A549 (cell line): Measurements from ENCODE around the gene NRXN3. TPM values are rescaled to one million over a fixed set of nuclear protein-coding genes. Genes with fewer than 3 reads are reported as not detected.

Source experiments
- ATAC-seq, 2 experiments: fragments of 200-7000 bp in 1 of 2; fragments of >200 bp in 1 of 2; cut with Nextera tagmentation in 1 of 2; cut with Tn5 transposase in 1 of 2; 3 replicates each; pipeline versions ENCODE4 v1.8.0 to v1.9.1; 2018 to 2020; ENCODE audit warnings: mild to moderate bottlenecking in 1 of 2, moderate library complexity in 1 of 2
- CTCF ChIA-PET: fragments of 300-600 bp; sonication (Branson Sonifier 250); formaldehyde crosslinking; extraction: SDS; loops from one replicate; lab custom pipeline; 2021; ENCODE audit warnings: antibody characterized with exemption, inconsistent platforms; lab: Yijun Ruan, JAX
- POLR2A ChIA-PET: fragments of 350-600 bp; formaldehyde crosslinking; extraction: SDS; loops from one replicate; lab custom pipeline; 2021; ENCODE audit warnings: antibody characterized with exemption, inconsistent platforms; lab: Yijun Ruan, JAX
- DNase-seq, 2 experiments: peaks; one replicate each; pipeline versions ENCODE4 v3.0.0 to v3.0.0-alpha.2; 2011 to 2016; ENCODE audit warnings: low read depth in 1 of 2, low spot score in 1 of 2
- FAIRE-seq: peaks from 2 replicates; lab custom pipeline; 2011; peaks lifted over from hg19 to GRCh38; lab: Jason Lieb, UNC
- H3K27ac ChIP-seq, 2 experiments: fragments of >200 bp; sonication (Bioruptor Twin); formaldehyde crosslinking; 3 replicates each; pipeline ENCODE4 v1.5.1; 2016 to 2017
- H3K4me1 ChIP-seq: fragments of >200 bp; sonication (Bioruptor Twin); formaldehyde crosslinking; 3 replicates; pipeline ENCODE4 v1.6.1; 2016
- H3K4me2 ChIP-seq: fragments of >200 bp; sonication (Bioruptor Twin); formaldehyde crosslinking; 3 replicates; pipeline ENCODE4 v1.6.1; 2016
- H3K4me3 ChIP-seq: fragments of >200 bp; sonication (Bioruptor Twin); formaldehyde crosslinking; 3 replicates; pipeline ENCODE4 v1.5.1; 2016
- H3K9me3 ChIP-seq: fragments of >200 bp; sonication (Bioruptor Twin); formaldehyde crosslinking; 3 replicates; pipeline ENCODE4 v1.6.1; 2016
- BHLHE40 ChIP-seq: IDR thresholded peaks from 2 replicates; pipeline ENCODE4 v1.6.1; 2012; ENCODE audit warnings: low read depth, low read length, inconsistent platforms
- CHD4 ChIP-seq: fragments of 200-600 bp; sonication (generic); IDR thresholded peaks from 2 replicates; pipeline ENCODE4 v1.6.1; 2016; ENCODE audit warnings: antibody characterized with exemption, mild to moderate bottlenecking, borderline replicate concordance
- EHF ChIP-seq: fragments of 250-450 bp; sonication (Bioruptor Pico); IDR thresholded peaks from 2 replicates; pipeline ENCODE4 v1.5.0; 2020; ENCODE audit warnings: mild to moderate bottlenecking
- ESRRA ChIP-seq: fragments of 150-350 bp; IDR thresholded peaks from 2 replicates; pipeline ENCODE4 v1.6.1; 2014; ENCODE audit warnings: mild to moderate bottlenecking, low read length, borderline replicate concordance
- FOSB ChIP-seq: fragments of 250-450 bp; sonication (Bioruptor Pico); IDR thresholded peaks from 2 replicates; pipeline ENCODE4 v1.5.0; 2020; ENCODE audit warnings: mild to moderate bottlenecking, moderate library complexity
- FOSL2 ChIP-seq, 2 experiments: fragments of 450-650 bp in 1 of 2; fragments of >200 bp in 1 of 2; sonication (Bioruptor Twin) in 1 of 2; formaldehyde crosslinking; IDR thresholded peaks; 2 replicates each; pipeline versions ENCODE4 v1.5.0 to v1.6.1; 2016 to 2020; ENCODE audit warnings: mild to moderate bottlenecking in 1 of 2, moderate library complexity in 1 of 2
- GATA3 ChIP-seq: IDR thresholded peaks from 2 replicates; pipeline ENCODE4 v1.6.1; 2012; ENCODE audit warnings: borderline replicate concordance
- HDAC2 ChIP-seq: fragments of 200-600 bp; sonication (generic); IDR thresholded peaks from 2 replicates; pipeline ENCODE4 v1.6.1; 2016
- KDM5A ChIP-seq: fragments of 200-600 bp; sonication (generic); IDR thresholded peaks from 2 replicates; pipeline ENCODE4 v1.6.1; 2016; ENCODE audit warnings: antibody characterized with exemption, mild to moderate bottlenecking
- MAFK ChIP-seq: fragments of 450-650 bp; IDR thresholded peaks from 2 replicates; pipeline ENCODE4 v1.6.1; 2014; ENCODE audit not compliant: partially characterized antibody
- MAZ ChIP-seq: fragments of 150-350 bp; IDR thresholded peaks from 2 replicates; pipeline ENCODE4 v1.6.1; 2014; ENCODE audit warnings: antibody characterized with exemption, low read depth, low read length, borderline replicate concordance
- NPAS2 ChIP-seq: fragments of 250-450 bp; sonication (Bioruptor Pico); IDR thresholded peaks from 2 replicates; pipeline ENCODE4 v1.8.0; 2022; ENCODE audit warnings: mild to moderate bottlenecking, moderate library complexity, borderline replicate concordance
- NR3C1 ChIP-seq: fragments of >200 bp; sonication (Bioruptor Twin); formaldehyde crosslinking; IDR thresholded peaks from 3 replicates; pipeline ENCODE4 v1.6.1; 2017
- RNF2 ChIP-seq: fragments of 200-600 bp; sonication (generic); IDR thresholded peaks from 2 replicates; pipeline ENCODE4 v1.6.1; 2016; ENCODE audit warnings: low read depth, mild to moderate bottlenecking, antibody characterized with exemption, moderate library complexity, borderline replicate concordance
- SMC3 ChIP-seq: fragments of >200 bp; sonication (Bioruptor Twin); formaldehyde crosslinking; IDR thresholded peaks from 3 replicates; pipeline ENCODE4 v1.6.1; 2018; ENCODE audit warnings: inconsistent platforms
- ZC3H11A ChIP-seq: fragments of 450-650 bp; IDR thresholded peaks from 2 replicates; pipeline ENCODE4 v1.6.1; 2014; ENCODE audit warnings: antibody characterized with exemption, mild to moderate bottlenecking
- WGBS: methylation state at CpG from one replicate; pipeline ENCODE4 v1.1.6; 2017; ENCODE audit errors: missing lambda C conversion rate; 5-methylcytosine and 5-hydroxymethylcytosine counted together
- polyA plus RNA-seq, 4 experiments: library from polyadenylated mRNA; depleted of rRNA in 3 of 4; stranded (reverse); fragments of >200 nt; fragmentation: RNase III in 1 of 4; extraction: RNeasy Plus Mini Kit Qiagen cat#74134 plus additional on column Dnase treatment in 1 of 4; gene quantifications; 2 replicates in 3 of 4; 3 replicates in 1 of 4; pipeline ENCODE4 v1.2.3, GENCODE V29; 2011 to 2017
- TF ChIP-seq, protein P1 (sequence below): fragments of 250-450 bp; sonication (Bioruptor Pico); IDR thresholded peaks from 2 replicates; pipeline ENCODE4 v1.5.0; 2021; ENCODE audit warnings: mild to moderate bottlenecking, moderate library complexity, borderline replicate concordance
- TF ChIP-seq, protein P2 (sequence below): IDR thresholded peaks from 2 replicates; pipeline ENCODE4 v1.6.1; 2012
- TF ChIP-seq, protein P3 (sequence below): IDR thresholded peaks from 2 replicates; pipeline ENCODE4 v1.6.1; 2012

The NRXN3 gene
- polyA plus RNA-seq, 2 of the 4 experiments (the other 2 are of a cell fraction): 0.62 to 2.3 TPM

DNA sequence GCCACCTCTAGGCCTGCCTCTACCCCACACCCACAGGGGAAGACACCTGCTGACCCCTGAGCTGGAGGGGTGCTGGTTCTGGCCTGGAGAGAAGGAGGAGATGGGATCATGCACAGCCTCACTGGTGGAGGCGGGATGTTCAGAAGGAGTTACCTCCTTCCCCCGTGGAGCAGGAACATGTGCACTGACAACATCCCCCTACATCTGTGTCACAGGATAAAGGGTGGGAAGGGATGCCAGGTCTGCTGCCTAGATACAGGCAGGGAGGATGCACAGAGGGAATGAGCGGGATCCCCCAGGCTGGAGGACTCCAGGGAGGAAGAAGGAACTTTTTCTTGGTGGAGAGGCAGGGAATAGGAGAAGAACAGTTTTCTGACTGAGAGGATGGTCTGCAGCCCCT, 8.8 kb downstream of the NRXN3 start (continued):
- TF ChIP-seq, protein P1, sequence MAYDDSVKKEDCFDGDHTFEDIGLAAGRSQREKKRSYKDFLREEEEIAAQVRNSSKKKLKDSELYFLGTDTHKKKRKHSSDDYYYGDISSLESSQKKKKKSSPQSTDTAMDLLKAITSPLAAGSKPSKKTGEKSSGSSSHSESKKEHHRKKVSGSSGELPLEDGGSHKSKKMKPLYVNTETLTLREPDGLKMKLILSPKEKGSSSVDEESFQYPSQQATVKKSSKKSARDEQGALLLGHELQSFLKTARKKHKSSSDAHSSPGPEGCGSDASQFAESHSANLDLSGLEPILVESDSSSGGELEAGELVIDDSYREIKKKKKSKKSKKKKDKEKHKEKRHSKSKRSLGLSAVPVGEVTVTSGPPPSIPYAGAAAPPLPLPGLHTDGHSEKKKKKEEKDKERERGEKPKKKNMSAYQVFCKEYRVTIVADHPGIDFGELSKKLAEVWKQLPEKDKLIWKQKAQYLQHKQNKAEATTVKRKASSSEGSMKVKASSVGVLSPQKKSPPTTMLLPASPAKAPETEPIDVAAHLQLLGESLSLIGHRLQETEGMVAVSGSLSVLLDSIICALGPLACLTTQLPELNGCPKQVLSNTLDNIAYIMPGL (CRISPR knock-in tag): no peak
- TF ChIP-seq, all 56 proteins: peak for 0

DNA sequence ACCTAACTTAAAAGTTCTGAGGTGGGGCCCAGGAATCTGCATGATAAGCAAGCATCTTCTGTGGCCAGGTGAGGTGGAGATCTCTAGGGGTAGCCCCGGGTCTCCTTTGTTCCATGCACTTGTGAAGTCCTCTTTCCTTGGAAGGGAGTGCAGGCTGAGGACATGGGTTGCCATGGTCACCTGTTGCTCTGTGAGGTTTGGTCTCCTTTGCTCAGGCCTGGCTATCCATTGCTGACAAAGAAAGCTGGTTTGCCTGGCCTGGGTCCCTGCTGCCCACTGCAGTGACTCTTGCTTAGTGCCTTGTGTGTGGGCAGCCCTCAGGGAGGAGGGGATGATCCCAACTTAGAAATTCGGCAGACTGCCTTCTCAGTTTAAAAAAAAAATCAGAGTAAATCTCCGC, 11.1 kb downstream of the NRXN3 start:
- 15% methylated on average over 3 of the region's 3 CpGs for WGBS
- POLR2A ChIA-PET: no interaction called here
- DNase-seq: no peak
- Histone ChIP-seq H3K27ac (no peak overlapping the region), H3K9me3 (no peaks in the 10 kb centered on the region), H3K4me3 (no peak overlapping the region), H3K4me1 (no peaks in the 10 kb centered on the region), H3K4me2 (no peak overlapping the region)
- TF ChIP-seq FOSL2 (IDR thresholded peaks at IDR 0.05): no peak
- TF ChIP-seq FOSL2 (CRISPR knock-in tag; IDR thresholded peaks at IDR 0.05): no peak
- no peak for TF ChIP-seq RNF2
- CTCF ChIA-PET: interaction anchor here (1.1 to 1.7 kb wide), 2 partner anchors 17 to 385 kb away, joined by 3 to 4 read pairs; no protein-coding TSS in a partner anchor
- ATAC-seq: no peak
- no peak for FAIRE-seq

DNA sequence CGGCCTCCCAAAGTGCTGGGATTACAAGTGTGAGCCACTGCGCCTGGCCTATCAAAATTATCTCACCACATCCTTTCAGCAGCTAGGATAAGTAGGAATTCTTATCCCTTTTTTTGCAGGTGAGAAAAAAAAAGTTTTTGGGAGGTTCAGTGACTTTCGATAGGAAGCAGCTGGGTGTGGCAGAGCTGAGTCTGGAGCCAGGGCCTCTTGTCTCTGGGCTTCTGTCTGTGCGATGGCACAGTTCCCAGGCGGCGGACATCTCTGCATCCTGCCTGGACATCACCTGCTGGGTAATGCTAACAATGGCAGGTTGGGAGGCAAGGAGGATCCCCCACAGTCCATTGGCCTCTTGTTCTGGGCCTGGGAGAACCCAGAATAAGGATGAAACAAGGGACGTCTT, 12.5 kb downstream of the NRXN3 start:
- no peak overlapping the region for H3K27ac ChIP-seq
- no peaks in the 10 kb centered on the region for H3K9me3 ChIP-seq
- 48% methylated on average over 7 of the region's 7 CpGs for WGBS
- POLR2A ChIA-PET: no interaction called here
- CTCF ChIA-PET: interaction anchor here (1.3 kb wide), 1 partner anchor 321 kb away, joined by 4 read pairs; no protein-coding TSS in a partner anchor
- H3K4me1 ChIP-seq: no peaks in the 10 kb centered on the region
- no peak for DNase-seq
- no peak for ATAC-seq
- no peak overlapping the region for H3K4me3 ChIP-seq
- H3K4me2 ChIP-seq: no peak overlapping the region
- TF ChIP-seq GATA3 (no peak), FOSB (CRISPR knock-in tag) (no peak), BHLHE40 (no peak), CHD4 (no peak), ESRRA (no peak), NR3C1 (no peak), EHF (CRISPR knock-in tag) (no peak), SMC3 (no peak), MAZ (no peak), MAFK (no peak), ZC3H11A (no peak), HDAC2 (no peak), KDM5A (no peak), NPAS2 (CRISPR knock-in tag) (no peak)
- TF ChIP-seq, protein P2, sequence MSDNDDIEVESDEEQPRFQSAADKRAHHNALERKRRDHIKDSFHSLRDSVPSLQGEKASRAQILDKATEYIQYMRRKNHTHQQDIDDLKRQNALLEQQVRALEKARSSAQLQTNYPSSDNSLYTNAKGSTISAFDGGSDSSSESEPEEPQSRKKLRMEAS: no peak
- TF ChIP-seq, protein P3, sequence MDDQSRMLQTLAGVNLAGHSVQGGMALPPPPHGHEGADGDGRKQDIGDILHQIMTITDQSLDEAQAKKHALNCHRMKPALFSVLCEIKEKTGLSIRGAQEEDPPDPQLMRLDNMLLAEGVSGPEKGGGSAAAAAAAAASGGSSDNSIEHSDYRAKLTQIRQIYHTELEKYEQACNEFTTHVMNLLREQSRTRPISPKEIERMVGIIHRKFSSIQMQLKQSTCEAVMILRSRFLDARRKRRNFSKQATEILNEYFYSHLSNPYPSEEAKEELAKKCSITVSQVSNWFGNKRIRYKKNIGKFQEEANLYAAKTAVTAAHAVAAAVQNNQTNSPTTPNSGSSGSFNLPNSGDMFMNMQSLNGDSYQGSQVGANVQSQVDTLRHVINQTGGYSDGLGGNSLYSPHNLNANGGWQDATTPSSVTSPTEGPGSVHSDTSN: no peak
- TF ChIP-seq, protein P1 (CRISPR knock-in tag): no peak
- no peak for FAIRE-seq
